Activated gamma-delta T cell treated with anti-CD3 and anti-CD28 coated beads, Interleukin-2, amount 50 U/mL, for 16 hours (primary cell): Measurements from ENCODE around the gene RPS2.
"Not testable (repeated sequence)": the region's sequence is repeated elsewhere in the genome, so short reads cannot be mapped to it uniquely, and the experiment has no call there.

Experiments
- DNase-seq: peaks from one replicate; pipeline ENCODE4 v3.0.0-alpha.2; 2020; ENCODE audit warnings: low read depth

RPS2 gene

GRCh38 chr16:1964506-1965395 is at the start of gene RPS2:
TSS of gene RPS2 (minus strand) at chr16:1964826. CDS start at chr16:1964625, 201 bp downstream.
- DNase-seq = peak; percentile 95

GRCh38 chr16:2013527-2013926 is 48.9 kb upstream of the RPS2 start:
- no peak for DNase-seq

GRCh38 chr16:2011726-2012125 is 47.1 kb upstream of the RPS2 start:
- DNase-seq = not testable (repeated sequence)

- DNase-seq = peak; percentile 60
These were observed 45.3 kb upstream of the RPS2 start, which contains the start of gene ZNF598 for GRCh38 chr16:2009791-2010510. TSS of gene ZNF598 (minus strand) at chr16:2009821.

- DNase-seq = no peak
These were observed 44.6 kb upstream of the RPS2 start for GRCh38 chr16:2009164-2009711.

- DNase-seq = no peak
These were observed 44.1 kb upstream of the RPS2 start for GRCh38 chr16:2008631-2009163.

- no peak for DNase-seq
These were observed 43.4 kb upstream of the RPS2 start for GRCh38 chr16:2008009-2008526.

GRCh38 chr16:2007081-2007836 is 42.6 kb upstream of the RPS2 start:
- DNase-seq = no peak

GRCh38 chr16:2006317-2006716 is 41.7 kb upstream of the RPS2 start:
- DNase-seq = no peak

- DNase-seq = no peak
These were observed 41.0 kb upstream of the RPS2 start for GRCh38 chr16:2005646-2006045.

GRCh38 chr16:2004795-2005517 is 40.3 kb upstream of the RPS2 start:
- DNase-seq = no peak

- peak; percentile 80 for DNase-seq
These were observed 39.4 kb upstream of the RPS2 start for GRCh38 chr16:2003827-2004641.

GRCh38 chr16:2003231-2003826 is 38.7 kb upstream of the RPS2 start:
- no peak for DNase-seq

GRCh38 chr16:2002406-2003230 is 38.0 kb upstream of the RPS2 start:
- no peak for DNase-seq

GRCh38 chr16:2001456-2002355 is 37.1 kb upstream of the RPS2 start:
- DNase-seq = no peak

- no peak for DNase-seq
These were observed 36.4 kb upstream of the RPS2 start for GRCh38 chr16:2001035-2001434.

GRCh38 chr16:1999866-2000514 is 35.4 kb upstream of the RPS2 start:
- no peak for DNase-seq
